ENCODE results near the gene DNM3.

GRCh38 chr1:171793636-171794035 is 47.7 kb upstream of the DNM3 start:
- TF ChIP-seq EP300 (IDR thresholded peaks at IDR 0.05; ENCODE audit: borderline replicate concordance) (no peak), YY1 (IDR thresholded peaks at IDR 0.05; ENCODE audit: low read depth) (no peak), TAF1 (IDR thresholded peaks at IDR 0.05; ENCODE audit: low read depth) (no peak), CEBPB (IDR thresholded peaks at IDR 0.05) (no peak), EGR1 (IDR thresholded peaks at IDR 0.05) (no peak), NFIC (IDR thresholded peaks at IDR 0.05) (no peak), REST (IDR thresholded peaks at IDR 0.05; ENCODE audit: low read depth) (no peak), MAX (IDR thresholded peaks at IDR 0.05) (no peak), CREB1 (IDR thresholded peaks at IDR 0.05; ENCODE audit: low read depth) (no peak), ZBTB7A (IDR thresholded peaks at IDR 0.05; ENCODE audit: low read depth) (no peak)
